SH-SY5Y (cell line): Measurements from ENCODE around the gene COTL1.

Experiments
- GATA2 ChIP-seq: IDR thresholded peaks from 2 replicates; pipeline ENCODE4 v1.6.1; 2011; ENCODE audit warnings: mild to moderate bottlenecking, low read depth, low read length
- GATA3 ChIP-seq: IDR thresholded peaks from 2 replicates; pipeline ENCODE4 v1.6.1; 2011; ENCODE audit warnings: low read depth, mild to moderate bottlenecking, low read length, moderate library complexity

GRCh38 chr16:84614623-84614967 lies 3.3 kb downstream of the COTL1 start:
- no peak for TF ChIP-seq GATA2
- TF ChIP-seq GATA3: no peak
